Trophoblast cell (in vitro differentiated cells and primary cell): ENCODE data around the gene VEZF1.

Experiments used
- DNase-seq, 2 donors: peaks; one replicate each; pipeline ENCODE4 v3.0.0-alpha.2; 2016
- H2AFZ ChIP-seq: 2 replicates; pipeline ENCODE4 v1.6.1; 2013; ENCODE audit warnings: low read length, moderate library complexity, mild to moderate bottlenecking; ENCODE audit not compliant: insufficient read depth, poor library complexity
- H2AK5ac ChIP-seq: 2 replicates; pipeline ENCODE4 v1.6.1; 2013; ENCODE audit warnings: mild to moderate bottlenecking, low read length
- H2BK120ac ChIP-seq: 2 replicates; pipeline ENCODE4 v1.6.1; 2013; ENCODE audit warnings: low read length, mild to moderate bottlenecking, moderate library complexity; ENCODE audit not compliant: insufficient read depth, poor library complexity
- H2BK12ac ChIP-seq: 2 replicates; pipeline ENCODE4 v1.6.1; 2013; ENCODE audit warnings: mild to moderate bottlenecking, low read length, moderate library complexity
- H2BK5ac ChIP-seq: 2 replicates; pipeline ENCODE4 v1.6.1; 2013; ENCODE audit warnings: low read length, low read depth, moderate library complexity, mild to moderate bottlenecking; ENCODE audit not compliant: poor library complexity
- H3K14ac ChIP-seq: 2 replicates; pipeline ENCODE4 v1.6.1; 2013; ENCODE audit warnings: mild to moderate bottlenecking, low read length
- H3K18ac ChIP-seq: 2 replicates; pipeline ENCODE4 v1.6.1; 2013; ENCODE audit warnings: mild to moderate bottlenecking, low read length
- H3K23ac ChIP-seq: 2 replicates; pipeline ENCODE4 v1.6.1; 2013; ENCODE audit warnings: low read length
- H3K27ac ChIP-seq: 2 replicates; pipeline ENCODE4 v1.5.1; 2013; ENCODE audit warnings: low read depth, mild to moderate bottlenecking, inconsistent platforms, low read length, moderate library complexity
- H3K27me3 ChIP-seq: 2 replicates; pipeline ENCODE4 v1.6.1; 2013; ENCODE audit warnings: inconsistent platforms, mild to moderate bottlenecking, low read length, moderate library complexity; ENCODE audit not compliant: insufficient read depth
- H3K36me3 ChIP-seq, 2 experiments: 1 replicate in 1 of 2; 2 replicates in 1 of 2; pipeline ENCODE4 v1.6.1; 2013; ENCODE audit warnings: low read length in 2 of 2, mild to moderate bottlenecking in 2 of 2, moderate library complexity in 1 of 2; ENCODE audit not compliant: insufficient read depth in 2 of 2, control insufficient read depth in 1 of 2
- H3K4ac ChIP-seq: 2 replicates; pipeline ENCODE4 v1.6.1; 2013; ENCODE audit warnings: low read depth, mild to moderate bottlenecking, low read length, moderate library complexity
- H3K4me1 ChIP-seq, 2 experiments: 1 replicate in 1 of 2; 2 replicates in 1 of 2; pipeline ENCODE4 v1.6.1; 2013; ENCODE audit warnings: low read length in 2 of 2, mild to moderate bottlenecking in 2 of 2, moderate library complexity in 1 of 2; ENCODE audit not compliant: insufficient read depth in 2 of 2, control insufficient read depth in 1 of 2
- H3K4me2 ChIP-seq: 2 replicates; pipeline ENCODE4 v1.6.1; 2013; ENCODE audit warnings: inconsistent platforms, mild to moderate bottlenecking, low read length, moderate library complexity
- H3K4me3 ChIP-seq: 2 replicates; pipeline ENCODE4 v1.5.1; 2013; ENCODE audit warnings: mild to moderate bottlenecking, low read depth, low read length, inconsistent platforms
- H3K79me1 ChIP-seq: one replicate; pipeline ENCODE4 v1.6.1; 2013; ENCODE audit warnings: low read length
- H3K79me2 ChIP-seq: 2 replicates; pipeline ENCODE4 v1.6.1; 2013; ENCODE audit warnings: low read length, mild to moderate bottlenecking; ENCODE audit not compliant: control insufficient read depth, insufficient read depth, poor library complexity
- H3K9ac ChIP-seq: 2 replicates; pipeline ENCODE4 v1.6.1; 2013; ENCODE audit warnings: mild to moderate bottlenecking, low read length
- H3K9me3 ChIP-seq: 2 replicates; pipeline ENCODE4 v1.6.1; 2013; ENCODE audit warnings: low read depth, mild to moderate bottlenecking, control low read depth, inconsistent platforms, low read length; ENCODE audit not compliant: insufficient read depth
- H4K12ac ChIP-seq: 2 replicates; pipeline ENCODE4 v1.6.1; 2013; ENCODE audit warnings: low read depth, mild to moderate bottlenecking, low read length, moderate library complexity
- H4K8ac ChIP-seq: 2 replicates; pipeline ENCODE4 v1.6.1; 2013; ENCODE audit warnings: low read depth, mild to moderate bottlenecking, low read length, moderate library complexity
- H4K91ac ChIP-seq: one replicate; pipeline ENCODE4 v1.6.1; 2013; ENCODE audit warnings: low read depth, mild to moderate bottlenecking, low read length, moderate library complexity
- WGBS: extraction: QIAGEN DNeasy Blood & Tissue Kit; methylation state at CpG from one replicate; pipeline ENCODE4 v1.1.7; 2013; ENCODE audit warnings: missing lambda C conversion rate; ENCODE audit not compliant: insufficient read length, insufficient coverage; ENCODE audit errors: extremely low coverage; 5-methylcytosine and 5-hydroxymethylcytosine counted together

VEZF1 gene

DNA sequence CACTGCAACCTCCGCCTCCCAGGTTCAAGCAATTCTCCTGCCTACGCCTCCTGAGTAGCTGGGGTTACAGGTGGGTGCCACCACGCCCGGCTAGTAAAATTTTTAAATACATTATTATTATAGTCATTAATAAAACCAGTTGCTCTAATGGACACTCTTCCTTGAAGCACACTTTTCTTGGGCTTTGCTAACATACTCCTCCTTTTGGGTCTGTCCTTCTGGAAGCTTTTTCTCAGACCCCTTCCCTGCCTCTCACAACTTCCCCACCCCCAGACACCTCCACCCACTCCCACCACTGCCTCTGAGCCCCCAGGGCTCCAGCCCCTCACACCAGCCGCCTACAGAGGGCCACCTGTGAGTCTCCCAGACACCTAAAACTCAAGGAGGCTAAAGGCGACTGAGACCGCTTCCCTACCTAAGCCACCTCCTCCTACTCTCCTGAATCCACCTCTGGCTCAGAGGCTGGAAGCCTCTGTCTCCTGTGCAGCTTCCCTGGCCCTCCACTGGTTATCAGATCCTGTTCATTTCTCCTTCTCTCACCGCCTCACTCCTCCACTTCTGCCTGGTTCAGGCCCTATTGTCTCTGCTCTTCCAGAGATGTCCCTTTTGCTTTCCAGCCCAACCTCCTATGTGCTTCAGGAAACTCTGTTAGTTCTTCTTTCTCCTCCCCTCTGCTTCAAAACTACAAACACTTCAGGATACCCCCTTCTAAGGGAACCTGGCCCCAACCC, 30.8 kb downstream of the VEZF1 start:
- H3K79me1 ChIP-seq, result peaks cover 14% of the 10 kb centered on the region
- no peak overlapping the region for H2AFZ ChIP-seq
- no peak overlapping the region for H2BK5ac ChIP-seq
- no peak overlapping the region for H2BK12ac ChIP-seq
- no peak overlapping the region for H4K12ac ChIP-seq
- H3K79me2 ChIP-seq, result peaks cover 7% of the 10 kb centered on the region
- no peaks in the 10 kb centered on the region for H3K36me3 ChIP-seq
- no peak overlapping the region for H3K4ac ChIP-seq
- no peak overlapping the region for H3K4me3 ChIP-seq
- H3K27me3 ChIP-seq, result no peaks in the 10 kb centered on the region
- no peak overlapping the region for H4K91ac ChIP-seq
- no peak overlapping the region for H3K18ac ChIP-seq
- no peak overlapping the region for H4K8ac ChIP-seq
- H2AK5ac ChIP-seq, result no peak overlapping the region
- H3K23ac ChIP-seq, result no peak overlapping the region
- H3K4me1 ChIP-seq, result peaks cover 24% of the 10 kb centered on the region in 2 experiments
- H3K27ac ChIP-seq, result no peak overlapping the region
- H3K9me3 ChIP-seq, result no peaks in the 10 kb centered on the region
- no CpG with 5 or more reads among the region's 8 CpGs for WGBS
- H3K9ac ChIP-seq, result no peak overlapping the region
- no peak overlapping the region for H2BK120ac ChIP-seq
- no peak overlapping the region for H3K4me2 ChIP-seq
- no peak overlapping the region for H3K14ac ChIP-seq
- DNase-seq, result no peak

DNA sequence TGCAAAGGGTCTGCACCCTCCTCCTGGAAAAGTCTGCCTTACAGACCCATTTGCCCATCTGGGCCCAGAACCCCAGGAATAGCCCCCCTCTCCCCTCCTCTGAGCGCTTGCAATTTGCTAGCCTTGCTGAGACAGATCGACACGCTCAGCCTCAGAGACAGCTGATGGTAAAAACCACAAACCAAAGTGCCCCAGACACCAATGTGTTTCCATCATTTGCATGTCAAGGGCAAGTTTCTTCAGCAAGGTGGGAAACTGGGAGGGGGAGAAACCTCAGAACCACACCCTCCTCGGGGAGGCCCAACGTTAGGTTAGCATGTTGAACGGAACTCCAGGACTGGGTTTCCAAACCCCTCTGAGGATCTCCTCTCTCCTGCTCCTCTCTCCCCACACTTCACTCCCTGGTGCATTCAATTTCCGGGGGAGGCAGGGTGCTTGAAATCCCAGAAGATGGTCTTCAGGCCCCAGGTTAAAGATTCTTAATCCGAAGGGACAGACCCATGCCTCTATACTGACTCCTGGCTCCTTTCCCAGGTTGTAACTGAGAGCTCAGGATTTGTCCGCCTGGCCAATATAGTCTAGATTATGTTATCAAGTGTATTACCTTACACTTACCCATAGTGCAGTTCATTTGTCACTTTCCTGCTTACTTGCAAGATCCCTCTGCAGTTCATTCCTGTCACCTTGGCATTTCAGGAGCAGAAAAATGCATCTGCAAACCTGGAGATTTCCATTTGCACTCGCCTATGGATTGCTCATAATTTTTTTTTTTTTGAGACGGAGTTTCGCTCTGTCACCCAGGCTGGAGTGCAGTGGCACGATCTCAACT, 31.5 kb downstream of the VEZF1 start:
- no peaks in the 10 kb centered on the region for H3K36me3 ChIP-seq
- no peak overlapping the region for H3K9ac ChIP-seq
- H3K18ac ChIP-seq, result no peak overlapping the region
- H3K4me2 ChIP-seq, result no peak overlapping the region
- no peak overlapping the region for H2BK12ac ChIP-seq
- no peak overlapping the region for H3K14ac ChIP-seq
- no peak overlapping the region for H4K8ac ChIP-seq
- H2AFZ ChIP-seq, result no peak overlapping the region
- H3K79me2 ChIP-seq, result peaks cover 7% of the 10 kb centered on the region
- H3K4me1 ChIP-seq, result peaks cover 26% of the 10 kb centered on the region in 2 experiments
- H3K9me3 ChIP-seq, result peaks cover 1% of the 10 kb centered on the region
- H3K27me3 ChIP-seq, result no peaks in the 10 kb centered on the region
- no peak for DNase-seq
- H4K91ac ChIP-seq, result no peak overlapping the region
- peaks cover 14% of the 10 kb centered on the region for H3K79me1 ChIP-seq
- H3K4me3 ChIP-seq, result no peak overlapping the region
- H2BK120ac ChIP-seq, result no peak overlapping the region
- WGBS, result no CpG with 5 or more reads among the region's 13 CpGs
- no peak overlapping the region for H4K12ac ChIP-seq
- no peak overlapping the region for H2BK5ac ChIP-seq
- no peak overlapping the region for H3K4ac ChIP-seq
- H3K23ac ChIP-seq, result no peak overlapping the region
- no peak overlapping the region for H3K27ac ChIP-seq
- no peak overlapping the region for H2AK5ac ChIP-seq

DNA sequence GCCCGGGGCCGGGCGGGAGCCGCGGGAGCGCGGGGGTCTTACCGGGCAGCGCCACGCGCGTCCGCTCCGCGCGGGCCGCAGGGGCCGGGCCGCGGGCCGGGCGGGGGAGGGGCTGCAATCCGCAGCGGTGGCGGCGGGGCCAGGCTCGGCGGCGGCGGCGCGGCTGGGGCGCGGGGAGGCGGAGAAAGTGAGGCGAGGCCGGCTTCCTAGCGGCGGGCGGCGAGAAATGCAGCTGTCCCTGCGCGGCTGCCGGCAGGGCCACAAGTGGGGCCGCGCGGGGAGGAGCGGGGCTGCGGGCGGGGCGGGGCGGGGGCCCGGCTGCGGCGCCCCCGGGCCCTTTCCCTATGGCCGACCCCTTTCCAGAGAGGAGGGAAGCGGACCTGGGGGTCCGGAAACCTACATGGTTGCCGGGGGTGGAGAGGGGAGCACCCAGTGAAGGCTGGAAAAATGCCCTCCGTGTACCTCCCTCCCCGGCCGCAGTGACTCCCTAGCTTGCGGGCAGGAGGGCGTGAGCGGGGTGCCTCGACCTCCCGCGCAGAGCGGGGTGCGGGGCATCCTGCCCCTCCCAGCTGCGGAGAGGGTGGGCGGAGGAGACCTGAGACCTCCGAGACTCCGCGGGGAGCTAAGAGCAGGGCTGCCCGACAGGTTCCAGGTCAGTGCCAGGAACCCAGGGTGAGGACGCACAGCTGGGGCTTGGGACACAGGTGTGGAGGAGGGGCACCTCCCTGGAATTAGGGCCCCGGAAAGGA, 32.7 kb downstream of the VEZF1 start, which contains the start of gene CUEDC1:
CUEDC1 (minus strand) TSS at position 230 of the 749 bp plus-strand sequence. CDS start 69,848 bp downstream, outside the sequence.
- no CpG with 5 or more reads among the region's 79 CpGs for WGBS
- Histone ChIP-seq H2BK12ac (peak within 1 kb of the TSS; percentile 75), H3K14ac (peak within 1 kb of the TSS; percentile 67), H2AFZ (peak within 1 kb of the TSS; percentile 77), H3K79me2 (peaks cover 7% of the 10 kb centered on the region), H3K4me1 (peaks cover 26 to 29% of the 10 kb centered on the region in 2 experiments), H3K4me2 (peak within 1 kb of the TSS; percentile 63), H2AK5ac (peak within 1 kb of the TSS; percentile 31), H3K23ac (no peak within 1 kb of the TSS), H3K4ac (peak within 1 kb of the TSS; percentile 49), H3K27me3 (no peaks in the 10 kb centered on the region), H3K79me1 (peaks cover 14% of the 10 kb centered on the region), H3K36me3 (no peaks in the 10 kb centered on the region), H4K8ac (peak within 1 kb of the TSS; percentile 70), H4K12ac (peak within 1 kb of the TSS; percentile 61), H3K18ac (peak within 1 kb of the TSS; percentile 85), H2BK120ac (peak within 1 kb of the TSS; percentile 76), H3K27ac (peak within 1 kb of the TSS; percentile 72), H3K9me3 (peaks cover 1% of the 10 kb centered on the region), H2BK5ac (peak within 1 kb of the TSS; percentile 52), H3K4me3 (peak within 1 kb of the TSS; percentile 74), H4K91ac (peak within 1 kb of the TSS; percentile 95), H3K9ac (peak within 1 kb of the TSS; percentile 73)
- DNase-seq, result peak; percentile 42 to 69
